HG03378 (cell line): ENCODE data around the gene PTPRF.

Experiments used
- ATAC-seq: cut with Tn5 transposase; IDR thresholded peaks from one replicate; pipeline ENCODE4 v1.9.1; 2021; ENCODE audit warnings: mild to moderate bottlenecking, moderate library complexity; ENCODE audit not compliant: unreplicated experiment

Gene PTPRF

DNA sequence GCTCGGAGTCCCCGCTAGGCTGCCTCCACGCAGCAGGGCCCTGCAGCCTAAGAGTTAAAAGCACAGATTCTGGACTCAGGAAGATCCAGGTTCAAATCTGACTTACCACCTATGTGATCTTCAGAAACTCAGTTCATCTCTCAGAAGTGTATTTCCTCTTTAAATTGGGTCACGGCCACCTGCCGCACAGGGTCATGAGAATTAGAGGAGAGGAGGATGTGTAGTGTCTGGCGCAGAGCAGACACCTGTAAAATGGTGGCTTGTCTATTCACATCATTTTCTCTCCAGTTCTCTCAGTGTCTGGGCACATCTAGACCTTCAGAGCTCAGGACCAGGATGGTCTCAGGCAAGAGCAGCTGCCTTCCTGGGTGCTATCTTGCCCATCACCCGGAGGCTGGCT lies 45.8 kb downstream of the PTPRF start:
- no peak for ATAC-seq

DNA sequence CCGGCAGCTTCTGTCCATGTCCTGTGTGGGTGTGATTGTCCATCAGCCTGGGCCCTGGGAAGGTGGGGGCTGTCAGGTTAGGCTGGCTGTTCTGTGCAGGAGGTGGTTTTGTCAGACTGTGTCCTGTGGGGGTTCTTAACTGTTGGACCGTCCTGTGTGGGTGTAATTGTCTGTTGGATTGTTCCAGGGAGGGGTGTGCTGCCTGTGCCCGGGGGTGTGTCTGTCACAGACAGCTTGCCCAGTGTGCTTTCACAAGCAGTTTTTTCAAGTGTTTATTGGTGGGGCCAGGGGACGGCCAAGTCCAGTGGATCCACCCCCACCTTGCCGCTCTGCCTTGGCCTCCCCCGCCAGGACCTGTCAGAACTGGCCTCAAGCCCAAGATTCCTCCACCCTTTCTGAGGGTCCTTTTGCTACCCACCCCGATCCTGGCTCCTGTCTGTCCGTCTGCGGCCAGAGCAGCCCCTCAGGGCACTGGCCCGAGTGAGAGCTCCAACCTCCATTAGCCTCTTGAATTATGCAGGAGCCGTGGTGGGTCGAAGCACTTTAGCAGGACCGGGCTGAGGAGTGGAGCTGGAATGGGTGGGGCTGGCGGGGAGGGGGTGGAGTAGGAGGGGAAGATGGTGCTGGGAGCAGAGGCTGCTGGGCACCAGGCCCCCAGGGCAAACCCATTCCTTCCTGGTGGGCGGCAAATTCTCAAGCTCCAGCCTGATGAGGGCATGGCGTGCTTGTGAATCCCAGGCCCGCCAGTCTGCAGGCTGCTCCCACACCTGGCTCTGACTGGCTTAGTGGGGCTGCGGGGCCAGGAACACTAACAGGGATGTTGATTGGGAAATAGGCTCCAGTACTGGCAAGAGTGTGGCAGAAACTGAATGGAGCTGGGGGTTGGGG lies 47.2 kb downstream of the PTPRF start:
- ATAC-seq = no peak

DNA sequence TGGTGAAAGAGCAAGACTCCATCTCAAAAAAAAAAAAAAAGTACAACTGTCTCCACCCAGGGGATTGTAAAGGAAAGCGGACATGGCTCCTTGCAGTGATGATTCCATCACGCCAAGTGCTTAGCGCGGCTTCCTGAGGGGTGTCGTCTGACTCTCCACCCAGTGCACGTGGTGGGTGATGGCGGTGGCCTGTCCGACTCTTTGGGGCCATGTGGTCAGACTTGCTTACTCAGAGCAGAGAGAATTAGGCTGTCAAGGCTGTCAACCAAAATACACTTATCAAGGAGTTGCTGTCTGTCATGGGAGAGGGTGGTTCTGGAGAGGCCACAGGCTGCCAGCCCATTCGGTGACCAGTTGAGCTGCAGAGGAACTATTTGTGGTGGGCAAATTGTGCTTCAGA lies 49.4 kb downstream of the PTPRF start:
- ATAC-seq = no peak

DNA sequence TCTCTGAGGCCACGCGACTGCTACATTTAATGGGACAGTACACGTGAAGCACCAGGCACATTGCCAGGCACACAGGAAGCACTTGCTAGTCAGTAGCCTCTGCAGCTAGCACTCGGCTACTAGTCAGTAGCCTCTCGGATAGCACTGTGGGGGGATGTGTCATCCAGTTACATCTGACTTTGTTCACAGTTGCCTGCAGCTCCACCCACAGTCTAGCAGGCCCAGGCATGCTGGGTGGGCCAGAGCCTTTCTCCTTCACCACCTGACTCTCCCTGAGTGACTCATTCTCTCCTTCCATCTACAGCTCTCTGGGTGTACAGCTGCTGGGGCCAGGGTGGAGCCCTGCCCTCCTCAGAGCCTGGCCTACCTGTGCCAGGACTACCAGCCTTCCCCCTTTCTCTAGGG lies 51.5 kb downstream of the PTPRF start:
- ATAC-seq = no peak

DNA sequence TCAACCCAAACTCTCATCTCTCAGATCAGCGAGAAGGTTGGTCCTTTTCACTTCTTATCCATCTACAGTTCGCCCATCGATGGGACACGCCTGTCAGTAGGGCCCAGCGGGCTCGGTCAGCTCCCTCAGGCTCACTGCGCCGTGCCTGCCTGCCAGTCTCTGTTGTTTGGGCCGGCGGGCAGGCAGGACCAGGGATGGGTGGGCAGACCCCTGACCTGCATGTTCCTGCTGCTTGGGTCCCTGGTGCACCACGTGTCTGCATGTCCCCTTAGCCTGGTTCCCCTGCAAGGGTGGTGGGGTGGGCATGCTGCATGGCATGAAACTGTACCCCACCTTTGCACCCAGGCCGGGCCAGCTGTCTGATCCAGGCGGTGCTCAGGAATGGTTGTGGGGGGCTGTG lies 52.4 kb downstream of the PTPRF start:
- no peak for ATAC-seq

DNA sequence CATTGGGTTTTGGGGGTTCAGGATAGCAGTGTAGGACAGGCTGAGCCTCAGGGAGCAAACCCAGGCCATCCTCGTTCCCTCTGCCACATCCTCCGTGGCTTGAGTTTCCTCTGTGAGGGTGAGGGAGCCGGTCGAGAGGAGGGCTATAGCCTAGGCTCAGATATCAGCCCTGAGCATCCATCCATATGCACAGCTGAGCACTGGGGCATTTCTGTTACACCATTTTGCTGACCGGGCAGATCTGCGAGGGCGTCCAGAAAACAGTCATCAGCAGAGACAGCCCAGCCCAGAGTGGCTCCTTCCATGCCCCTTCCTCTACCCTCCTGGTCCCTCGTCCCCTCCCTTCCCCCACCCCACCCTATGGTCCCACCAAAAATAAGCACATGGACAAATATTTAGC lies 53.5 kb downstream of the PTPRF start:
- no peak for ATAC-seq

DNA sequence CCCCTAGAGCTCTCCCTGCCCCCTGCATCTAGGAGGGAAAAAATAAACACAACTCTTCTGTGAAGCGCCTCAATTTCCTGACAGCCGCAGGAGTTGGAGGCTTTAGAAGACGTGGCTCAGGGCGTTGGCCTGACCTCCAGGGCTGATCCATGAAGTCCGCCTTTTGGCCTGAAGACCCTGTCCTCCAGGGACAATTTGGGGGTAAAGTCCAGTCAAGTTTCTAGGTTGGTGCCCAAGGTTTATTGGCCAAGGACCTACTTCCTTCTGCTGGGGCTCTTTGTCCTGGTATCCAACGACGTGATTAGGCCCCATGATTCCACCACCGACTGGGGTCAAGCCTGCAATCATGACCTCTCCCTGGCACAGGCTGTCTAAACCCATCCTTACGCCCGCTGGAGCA lies 54.9 kb downstream of the PTPRF start:
- ATAC-seq = no peak

DNA sequence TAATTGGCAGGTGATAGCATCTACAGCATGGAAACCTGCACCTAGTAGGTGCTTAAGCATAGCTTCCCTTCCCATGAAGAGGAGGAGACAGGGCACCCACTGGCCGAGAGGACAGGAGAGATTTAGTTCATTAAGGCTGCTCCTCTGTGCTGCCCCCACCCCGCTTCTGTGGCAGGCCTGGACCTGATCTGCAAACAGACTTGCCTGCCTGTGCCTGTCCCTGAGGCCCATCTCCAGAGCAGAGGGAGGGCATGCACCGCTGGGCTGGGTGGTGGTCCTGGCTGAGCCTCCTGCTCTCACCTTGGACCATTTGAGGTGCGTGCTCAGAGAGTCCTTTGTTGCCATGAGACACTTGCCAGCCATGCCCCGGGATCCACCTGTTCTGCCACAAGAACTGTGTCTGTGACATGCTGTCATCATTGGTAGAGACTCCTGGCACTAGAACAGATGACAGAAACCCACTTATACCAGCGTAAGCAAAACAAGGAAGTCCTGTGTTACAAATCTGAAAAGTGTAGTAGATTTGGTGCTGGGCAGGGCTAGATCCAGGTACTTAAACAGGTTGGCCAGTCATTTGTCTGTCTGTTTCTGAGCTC lies 55.6 kb downstream of the PTPRF start:
- no peak for ATAC-seq

DNA sequence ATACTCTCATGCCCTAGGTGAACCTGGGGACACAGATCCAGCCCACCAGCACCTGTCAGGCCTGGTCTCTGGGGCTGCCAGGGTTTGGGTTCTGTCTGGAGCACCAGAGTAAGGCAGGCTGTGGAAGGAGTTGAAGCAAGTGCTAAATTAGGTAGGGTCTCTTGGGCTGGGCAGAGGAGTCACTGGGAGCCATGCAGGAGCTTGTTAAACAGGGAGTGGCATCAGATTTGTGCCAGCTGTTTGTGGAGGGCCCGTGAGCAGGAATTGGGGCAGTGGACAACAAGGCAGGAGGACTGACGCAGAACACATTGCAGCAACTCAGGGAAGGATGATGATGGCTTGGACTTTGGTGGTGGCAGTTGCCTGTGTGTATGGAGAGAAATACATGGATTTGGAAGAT lies 56.3 kb downstream of the PTPRF start:
- ATAC-seq = no peak

DNA sequence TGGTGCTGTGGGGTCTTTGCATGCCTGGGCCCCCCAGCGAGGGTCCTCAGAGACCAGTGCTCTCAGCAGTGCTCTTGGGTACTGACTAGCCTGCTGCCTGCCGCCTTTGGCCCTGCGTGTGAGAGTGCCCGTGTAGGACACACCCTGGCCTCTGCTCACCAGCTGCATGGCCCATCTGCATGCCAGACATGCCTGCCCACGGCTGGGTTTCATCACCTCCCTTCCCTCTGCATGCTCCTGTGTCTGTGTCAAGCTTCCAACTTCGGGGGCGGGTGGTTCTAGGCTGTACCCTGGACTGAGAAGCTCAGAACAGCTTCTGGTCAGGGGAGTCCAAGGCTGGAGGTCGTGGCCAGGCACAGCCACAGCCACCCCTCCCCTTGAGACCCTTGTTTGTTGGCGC lies 56.9 kb downstream of the PTPRF start:
- no peak for ATAC-seq

DNA sequence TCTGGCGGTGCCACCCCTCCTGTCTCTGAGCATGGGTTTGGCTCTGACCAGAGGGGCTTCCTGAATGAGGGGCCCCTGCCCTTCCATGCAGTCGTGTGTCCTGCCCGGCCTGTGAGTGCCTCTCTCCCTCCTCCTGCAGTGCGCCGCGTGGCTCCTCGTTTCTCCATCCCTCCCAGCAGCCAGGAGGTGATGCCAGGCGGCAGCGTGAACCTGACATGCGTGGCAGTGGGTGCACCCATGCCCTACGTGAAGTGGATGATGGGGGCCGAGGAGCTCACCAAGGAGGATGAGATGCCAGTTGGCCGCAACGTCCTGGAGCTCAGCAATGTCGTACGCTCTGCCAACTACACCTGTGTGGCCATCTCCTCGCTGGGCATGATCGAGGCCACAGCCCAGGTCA lies 57.9 kb downstream of the PTPRF start:
- ATAC-seq = no peak

DNA sequence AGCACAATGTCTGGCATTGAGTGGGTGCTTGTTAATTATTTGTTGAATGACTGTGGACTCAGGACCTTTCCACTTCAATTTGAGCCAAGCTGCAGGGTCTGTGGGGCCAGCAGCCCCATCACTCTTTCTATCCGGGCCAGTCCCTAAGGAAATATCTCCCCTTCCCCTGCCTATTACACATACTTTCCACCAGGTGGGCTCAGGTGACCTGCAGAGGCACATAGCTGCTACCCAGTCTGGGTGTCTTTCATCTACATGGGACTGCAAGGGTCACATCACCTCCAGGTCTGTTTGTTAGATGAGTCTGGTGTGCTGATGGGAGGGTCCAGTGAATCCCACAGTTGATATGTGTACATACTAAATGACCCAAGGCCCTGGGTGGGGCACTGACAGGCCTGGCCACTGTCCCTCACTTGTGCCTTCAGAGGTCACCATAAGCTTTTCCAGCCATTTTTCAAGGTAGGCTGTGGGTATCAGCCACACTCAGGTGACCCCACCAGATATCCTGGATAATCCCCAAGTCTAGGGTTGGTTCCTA lies 59.8 kb downstream of the PTPRF start:
- ATAC-seq = no peak

DNA sequence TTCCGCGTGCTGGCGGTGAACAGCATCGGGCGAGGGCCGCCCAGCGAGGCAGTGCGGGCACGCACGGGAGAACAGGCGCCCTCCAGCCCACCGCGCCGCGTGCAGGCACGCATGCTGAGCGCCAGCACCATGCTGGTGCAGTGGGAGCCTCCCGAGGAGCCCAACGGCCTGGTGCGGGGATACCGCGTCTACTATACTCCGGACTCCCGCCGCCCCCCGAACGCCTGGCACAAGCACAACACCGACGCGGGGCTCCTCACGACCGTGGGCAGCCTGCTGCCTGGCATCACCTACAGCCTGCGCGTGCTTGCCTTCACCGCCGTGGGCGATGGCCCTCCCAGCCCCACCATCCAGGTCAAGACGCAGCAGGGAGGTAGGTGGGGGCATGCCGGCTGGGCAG lies 60.5 kb downstream of the PTPRF start:
- ATAC-seq = no peak

DNA sequence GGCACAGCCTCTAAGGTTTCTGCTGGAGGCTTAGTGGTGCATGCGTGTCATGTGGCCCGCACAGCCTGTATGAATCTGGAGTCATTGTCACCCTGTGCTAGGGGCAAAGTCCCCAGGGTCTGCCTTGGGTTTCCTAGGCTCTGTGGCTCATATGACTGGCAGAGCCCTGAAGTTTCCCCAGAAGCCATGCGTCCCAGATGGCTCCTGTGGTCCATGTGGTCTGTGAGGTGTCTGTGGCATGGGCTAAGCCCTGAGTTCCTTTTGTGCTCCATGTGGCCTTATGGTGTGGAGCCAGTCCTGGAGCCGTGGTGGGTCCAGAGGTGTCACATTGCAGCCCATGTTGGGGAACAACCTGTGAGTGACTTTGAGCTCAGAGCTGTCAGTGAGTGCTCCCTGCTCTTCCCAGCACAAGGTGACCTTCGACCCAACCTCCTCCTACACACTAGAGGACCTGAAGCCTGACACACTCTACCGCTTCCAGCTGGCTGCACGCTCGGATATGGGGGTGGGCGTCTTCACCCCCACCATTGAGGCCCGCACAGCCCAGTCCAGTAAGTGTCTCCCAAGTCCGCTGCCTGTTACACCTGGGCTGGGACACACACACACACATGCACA lies 61.5 kb downstream of the PTPRF start:
- ATAC-seq = no peak

DNA sequence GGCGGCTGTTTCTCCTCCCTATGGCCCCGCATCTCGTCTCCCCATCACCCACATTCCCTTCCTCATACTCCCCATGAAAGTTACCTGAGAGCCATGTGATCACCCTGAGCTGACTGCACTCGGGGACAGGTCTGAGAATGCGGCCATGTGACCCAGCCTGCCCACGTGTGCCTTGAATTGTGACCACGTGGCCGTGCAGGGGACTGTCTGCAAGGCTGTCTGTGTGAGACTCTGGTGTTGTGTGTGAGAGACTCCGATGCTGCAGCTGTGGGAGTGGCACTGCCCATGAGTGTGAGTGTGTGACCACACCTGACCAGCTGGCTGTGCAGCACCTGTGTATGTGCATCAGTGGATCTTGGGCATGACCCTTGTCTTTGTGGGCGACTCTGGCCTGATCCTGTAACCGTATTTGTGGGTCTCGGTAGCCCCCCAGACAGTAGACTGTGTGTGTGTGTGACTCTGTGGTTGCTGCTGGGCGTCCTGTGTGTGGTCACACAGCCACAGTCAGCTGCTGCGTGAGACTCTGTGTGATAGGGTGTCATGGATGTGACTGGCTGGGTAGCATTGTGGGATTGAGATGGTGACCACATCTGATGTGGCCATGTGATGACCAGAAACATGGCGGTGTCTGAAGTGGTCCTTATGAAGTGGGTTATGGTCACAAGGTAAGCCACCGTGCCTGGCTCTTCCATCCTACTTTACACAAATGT lies 62.4 kb downstream of the PTPRF start:
- no peak for ATAC-seq

DNA sequence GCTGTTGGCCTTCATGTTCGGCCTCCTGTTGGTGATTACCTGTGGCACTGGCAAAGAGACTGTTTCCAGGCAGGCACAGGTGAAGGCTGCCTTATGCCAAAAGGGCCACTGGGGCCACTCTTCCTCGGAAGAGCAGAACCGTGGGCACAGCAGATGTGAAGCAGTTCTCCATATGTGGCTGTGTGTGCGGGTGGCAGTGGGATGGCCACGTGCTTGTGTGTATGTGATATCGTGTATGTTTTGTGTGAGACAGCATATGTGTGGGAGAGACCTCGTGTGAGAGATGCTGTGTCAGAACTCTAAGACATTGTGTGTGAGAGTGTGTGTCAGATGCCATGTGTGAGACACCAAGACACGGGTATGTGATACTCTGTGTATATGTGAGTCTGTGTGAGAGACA lies 65.9 kb downstream of the PTPRF start:
- no peak for ATAC-seq

DNA sequence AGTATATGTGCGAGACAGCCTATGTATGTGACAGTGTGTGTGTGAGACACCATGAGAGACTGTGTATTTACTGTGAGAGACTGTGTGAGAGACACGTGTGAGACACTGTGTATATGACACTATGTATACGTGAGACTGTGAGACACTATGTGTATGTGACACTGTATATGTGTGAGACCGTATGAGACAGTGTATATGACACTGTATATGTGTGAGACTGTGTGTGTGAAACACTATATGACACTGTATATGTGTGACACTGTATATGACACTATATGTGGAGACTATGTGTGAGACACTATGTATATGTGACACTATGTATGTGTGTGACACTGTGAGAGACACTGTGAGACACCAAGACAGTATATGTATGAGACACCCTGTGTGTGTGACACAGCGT lies 66.3 kb downstream of the PTPRF start:
- no peak for ATAC-seq

DNA sequence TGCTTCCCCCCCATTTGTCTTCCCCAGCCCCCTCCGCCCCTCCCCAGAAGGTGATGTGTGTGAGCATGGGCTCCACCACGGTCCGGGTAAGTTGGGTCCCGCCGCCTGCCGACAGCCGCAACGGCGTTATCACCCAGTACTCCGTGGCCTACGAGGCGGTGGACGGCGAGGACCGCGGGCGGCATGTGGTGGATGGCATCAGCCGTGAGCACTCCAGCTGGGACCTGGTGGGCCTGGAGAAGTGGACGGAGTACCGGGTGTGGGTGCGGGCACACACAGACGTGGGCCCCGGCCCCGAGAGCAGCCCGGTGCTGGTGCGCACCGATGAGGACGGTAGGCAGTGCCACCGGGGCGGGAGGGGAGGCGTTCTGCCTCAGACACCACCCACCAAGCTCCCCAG lies 67.0 kb downstream of the PTPRF start:
- no peak for ATAC-seq

DNA sequence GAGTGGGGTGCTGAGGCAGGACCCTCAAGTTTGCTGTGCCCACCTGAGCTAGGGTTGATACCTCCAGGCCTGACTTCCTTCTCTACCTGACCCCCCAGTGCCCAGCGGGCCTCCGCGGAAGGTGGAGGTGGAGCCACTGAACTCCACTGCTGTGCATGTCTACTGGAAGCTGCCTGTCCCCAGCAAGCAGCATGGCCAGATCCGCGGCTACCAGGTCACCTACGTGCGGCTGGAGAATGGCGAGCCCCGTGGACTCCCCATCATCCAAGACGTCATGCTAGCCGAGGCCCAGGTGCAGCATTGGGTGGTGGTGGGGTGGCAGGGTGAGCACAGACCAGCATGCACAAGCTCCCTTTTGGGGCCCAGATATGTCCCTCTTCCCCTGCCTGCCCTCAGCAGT lies 67.9 kb downstream of the PTPRF start:
- no peak for ATAC-seq

DNA sequence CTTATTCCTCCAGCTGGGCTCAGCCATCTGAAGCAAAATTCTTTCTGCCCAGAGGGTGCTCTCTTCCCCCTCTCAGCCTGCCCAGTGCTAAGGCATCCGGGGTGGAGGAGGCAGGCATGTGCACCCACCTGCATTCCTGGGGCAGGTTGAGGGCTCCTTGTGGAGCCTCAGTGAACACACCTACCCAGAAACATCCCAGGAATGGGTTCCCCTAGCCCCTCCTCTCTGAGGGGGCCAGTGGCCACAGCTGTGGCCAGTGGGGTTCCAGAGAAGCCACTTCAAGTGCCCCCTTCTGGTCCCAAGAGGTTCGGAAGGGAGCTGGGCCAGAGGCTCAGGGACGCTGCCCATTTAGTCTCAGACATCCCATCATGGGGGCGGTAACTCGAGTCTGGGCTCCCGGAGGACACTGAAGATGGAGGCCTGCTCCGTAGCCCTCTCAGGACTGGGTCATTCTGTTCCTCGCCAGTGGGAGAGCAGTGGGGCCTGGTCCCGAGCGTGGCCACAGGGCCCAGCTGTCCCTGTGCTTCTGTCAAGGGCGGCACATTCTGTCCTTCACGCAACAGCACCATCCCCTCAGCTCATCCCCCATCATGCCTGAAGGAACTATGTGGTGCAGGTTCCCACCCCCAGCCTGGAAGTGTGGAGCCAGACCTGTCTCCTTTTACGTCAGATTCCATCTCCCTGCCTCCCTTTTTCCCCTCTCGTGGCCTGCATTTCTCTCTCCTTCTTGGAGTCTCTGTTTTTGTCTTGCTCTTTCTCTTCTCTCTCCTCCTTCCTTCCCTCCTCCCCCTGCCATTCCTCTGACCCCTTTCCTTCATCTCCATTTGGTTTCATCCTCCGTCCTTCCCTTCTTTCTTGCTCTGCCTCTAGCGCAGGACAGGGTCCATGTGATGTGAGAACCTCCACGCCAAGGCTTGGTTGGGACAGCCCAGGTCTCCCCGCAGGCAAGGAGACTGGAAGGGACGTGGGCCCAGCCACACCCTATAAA lies 69.6 kb downstream of the PTPRF start:
- ATAC-seq = no peak
